ENCODE measurements around the gene TMEM231. TPM values are rescaled to one million over a fixed set of nuclear protein-coding genes. Genes with fewer than 3 reads are reported as not detected.
"Not testable (repeated sequence)": the region's sequence is repeated elsewhere in the genome, so short reads cannot be mapped to it uniquely, and the experiment has no call there.

Gene TMEM231
- total RNA-seq, 4 donors from 2014 or later, result 5.1 to 21.8 (median 15.2) TPM

- no peak for DNase-seq
- no peaks in the 10 kb centered on the region for H3K27me3 ChIP-seq
- no peak overlapping the region for H3K4me3 ChIP-seq
- H3K36me3 ChIP-seq, result no peaks in the 10 kb centered on the region
- no peak for TF ChIP-seq POLR2A (IDR thresholded peaks at IDR 0.05)
- TF ChIP-seq, protein P1, sequence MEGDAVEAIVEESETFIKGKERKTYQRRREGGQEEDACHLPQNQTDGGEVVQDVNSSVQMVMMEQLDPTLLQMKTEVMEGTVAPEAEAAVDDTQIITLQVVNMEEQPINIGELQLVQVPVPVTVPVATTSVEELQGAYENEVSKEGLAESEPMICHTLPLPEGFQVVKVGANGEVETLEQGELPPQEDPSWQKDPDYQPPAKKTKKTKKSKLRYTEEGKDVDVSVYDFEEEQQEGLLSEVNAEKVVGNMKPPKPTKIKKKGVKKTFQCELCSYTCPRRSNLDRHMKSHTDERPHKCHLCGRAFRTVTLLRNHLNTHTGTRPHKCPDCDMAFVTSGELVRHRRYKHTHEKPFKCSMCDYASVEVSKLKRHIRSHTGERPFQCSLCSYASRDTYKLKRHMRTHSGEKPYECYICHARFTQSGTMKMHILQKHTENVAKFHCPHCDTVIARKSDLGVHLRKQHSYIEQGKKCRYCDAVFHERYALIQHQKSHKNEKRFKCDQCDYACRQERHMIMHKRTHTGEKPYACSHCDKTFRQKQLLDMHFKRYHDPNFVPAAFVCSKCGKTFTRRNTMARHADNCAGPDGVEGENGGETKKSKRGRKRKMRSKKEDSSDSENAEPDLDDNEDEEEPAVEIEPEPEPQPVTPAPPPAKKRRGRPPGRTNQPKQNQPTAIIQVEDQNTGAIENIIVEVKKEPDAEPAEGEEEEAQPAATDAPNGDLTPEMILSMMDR (IDR thresholded peaks at IDR 0.05), result no peak
- intact Hi-C loops (cut with DNase I; ENCODE audit: low total_unique reads), result no loop called here
- no peak overlapping the region for H3K27ac ChIP-seq
- no peaks in the 10 kb centered on the region for H3K9me3 ChIP-seq
- no peaks in the 10 kb centered on the region for H3K4me1 ChIP-seq
Observed at GRCh38 chr16:75546293-75546692, 9.8 kb downstream of the TMEM231 start.

GRCh38 chr16:75545879-75546278 lies 10.2 kb downstream of the TMEM231 start:
- H3K4me1 ChIP-seq; H3K36me3 ChIP-seq; DNase-seq; H3K9me3 ChIP-seq; intact Hi-C loops (cut with DNase I; ENCODE audit: low total_unique reads); H3K27me3 ChIP-seq; H3K4me3 ChIP-seq; H3K27ac ChIP-seq: not testable (repeated sequence)

GRCh38 chr16:75542462-75542861 lies 13.6 kb downstream of the TMEM231 start:
- H3K4me3 ChIP-seq; H3K27me3 ChIP-seq; DNase-seq; H3K9me3 ChIP-seq; H3K4me1 ChIP-seq; H3K27ac ChIP-seq; intact Hi-C loops (cut with DNase I; ENCODE audit: low total_unique reads); H3K36me3 ChIP-seq: not testable (repeated sequence)

- Histone ChIP-seq H3K4me3 (no peak overlapping the region), H3K36me3 (no peaks in the 10 kb centered on the region), H3K27me3 (no peaks in the 10 kb centered on the region), H3K27ac (no peak overlapping the region), H3K9me3 (no peaks in the 10 kb centered on the region), H3K4me1 (no peaks in the 10 kb centered on the region)
- TF ChIP-seq POLR2A (IDR thresholded peaks at IDR 0.05), result no peak
- TF ChIP-seq, protein P1 (IDR thresholded peaks at IDR 0.05), result no peak
- DNase-seq, result no peak
- intact Hi-C loops (cut with DNase I; ENCODE audit: low total_unique reads), result no loop called here
Observed at GRCh38 chr16:75541236-75541635, 14.8 kb downstream of the TMEM231 start.

GRCh38 chr16:75538882-75539565 lies 17.0 kb downstream of the TMEM231 start:
- H3K4me1 ChIP-seq; H3K9me3 ChIP-seq; H3K4me3 ChIP-seq; intact Hi-C loops (cut with DNase I; ENCODE audit: low total_unique reads); DNase-seq; H3K36me3 ChIP-seq; H3K27me3 ChIP-seq; H3K27ac ChIP-seq: not testable (repeated sequence)

DNA sequence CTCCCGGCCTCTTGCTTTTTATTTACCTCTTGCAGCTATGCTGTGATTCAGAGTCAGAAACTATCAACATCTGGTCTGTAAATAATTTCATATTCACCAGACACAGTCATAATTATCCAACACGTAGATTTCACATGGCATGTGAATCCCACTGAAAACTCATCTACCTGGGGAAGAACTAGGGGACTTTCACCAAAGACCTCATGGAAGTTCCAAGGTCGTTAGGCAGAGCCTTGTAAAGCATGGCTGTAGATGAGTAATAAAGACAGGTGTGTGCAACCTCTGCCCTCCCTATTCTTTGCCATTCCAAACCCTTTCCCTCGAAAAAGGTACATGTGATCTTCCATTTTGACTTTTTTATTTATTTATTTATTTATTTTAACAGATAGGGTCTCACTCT lies 18.3 kb downstream of the TMEM231 start:
- no peaks in the 10 kb centered on the region for H3K9me3 ChIP-seq
- intact Hi-C loops (cut with DNase I; ENCODE audit: low total_unique reads), result no loop called here
- H3K27ac ChIP-seq, result no peak overlapping the region
- TF ChIP-seq, protein P1 (IDR thresholded peaks at IDR 0.05), result no peak
- no peak for TF ChIP-seq POLR2A (IDR thresholded peaks at IDR 0.05)
- H3K36me3 ChIP-seq, result no peaks in the 10 kb centered on the region
- H3K27me3 ChIP-seq, result no peaks in the 10 kb centered on the region
- H3K4me1 ChIP-seq, result no peaks in the 10 kb centered on the region
- H3K4me3 ChIP-seq, result no peak overlapping the region
- DNase-seq, result no peak

DNA sequence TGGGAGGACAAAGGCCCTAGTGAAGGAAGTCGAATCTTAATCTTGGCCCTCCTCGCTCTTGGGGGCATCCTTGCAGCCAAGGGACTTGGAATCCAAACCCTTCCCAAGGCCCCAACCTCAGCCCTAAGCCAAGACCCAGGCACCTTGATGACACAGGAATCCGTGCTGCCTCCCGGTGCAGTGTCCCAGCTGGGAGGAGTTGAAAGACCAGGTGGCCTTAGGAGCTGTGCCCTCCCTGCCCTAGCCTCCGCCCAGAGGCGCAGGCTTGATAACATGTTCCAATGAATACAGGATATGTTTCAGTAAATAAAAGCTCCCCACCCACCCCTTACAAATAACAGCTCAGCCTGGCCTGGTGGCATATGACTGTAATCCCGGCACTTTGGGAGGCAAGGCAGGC lies 20.2 kb downstream of the TMEM231 start, which contains the start of gene CHST5:
TSS of gene CHST5 (minus strand) at position 208 of the 400 bp plus-strand sequence. CDS start 5,724 bp downstream, outside the sequence.
- Histone ChIP-seq H3K36me3 (no peaks in the 10 kb centered on the region), H3K4me3 (no peak within 1 kb of the TSS), H3K27me3 (no peaks in the 10 kb centered on the region), H3K27ac (no peak within 1 kb of the TSS), H3K9me3 (no peaks in the 10 kb centered on the region), H3K4me1 (no peaks in the 10 kb centered on the region)
- intact Hi-C loops (cut with DNase I; ENCODE audit: low total_unique reads), result no loop called here
- TF ChIP-seq, protein P1 (IDR thresholded peaks at IDR 0.05), result no peak
- no peak for TF ChIP-seq POLR2A (IDR thresholded peaks at IDR 0.05)
- no peak for DNase-seq

Measured in uterus (tissue), 4 donors.